GM20431 (cell line): ENCODE data around the gene CSH1.
"Not testable (repeated sequence)": the region's sequence is repeated elsewhere in the genome, so short reads cannot be mapped to it uniquely, and the experiment has no call there.

Experiments
- in situ Hi-C: fragments of 300-500 bp; cut with MseI, MboI; formaldehyde crosslinking; loops from one replicate; pipeline ENCODE4 v1.15.0; 2020; ENCODE audit warnings: low sequenced_read_pairs; ENCODE audit not compliant: unreplicated experiment

CSH1 gene

DNA sequence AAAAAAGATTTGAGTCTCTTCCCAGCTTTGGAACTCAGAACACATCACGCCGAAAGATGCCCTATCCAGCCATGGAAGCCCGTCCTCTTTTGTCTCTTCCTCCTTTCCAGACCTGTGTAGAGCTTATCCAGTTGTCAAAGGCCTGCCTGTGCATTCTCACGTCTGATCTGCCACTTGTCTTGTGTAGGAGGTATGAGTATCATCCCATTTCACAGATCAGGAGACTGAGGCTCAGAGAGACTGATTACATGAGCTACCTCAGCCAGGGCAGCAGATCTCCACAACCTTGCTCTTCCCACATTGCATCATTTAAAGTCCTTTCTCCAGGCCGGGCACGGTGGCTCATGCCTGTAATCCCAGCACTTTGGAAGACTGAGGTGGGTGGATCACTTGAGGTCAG, 21.7 kb downstream of the CSH1 start:
- in situ Hi-C loops = not testable (repeated sequence)

DNA sequence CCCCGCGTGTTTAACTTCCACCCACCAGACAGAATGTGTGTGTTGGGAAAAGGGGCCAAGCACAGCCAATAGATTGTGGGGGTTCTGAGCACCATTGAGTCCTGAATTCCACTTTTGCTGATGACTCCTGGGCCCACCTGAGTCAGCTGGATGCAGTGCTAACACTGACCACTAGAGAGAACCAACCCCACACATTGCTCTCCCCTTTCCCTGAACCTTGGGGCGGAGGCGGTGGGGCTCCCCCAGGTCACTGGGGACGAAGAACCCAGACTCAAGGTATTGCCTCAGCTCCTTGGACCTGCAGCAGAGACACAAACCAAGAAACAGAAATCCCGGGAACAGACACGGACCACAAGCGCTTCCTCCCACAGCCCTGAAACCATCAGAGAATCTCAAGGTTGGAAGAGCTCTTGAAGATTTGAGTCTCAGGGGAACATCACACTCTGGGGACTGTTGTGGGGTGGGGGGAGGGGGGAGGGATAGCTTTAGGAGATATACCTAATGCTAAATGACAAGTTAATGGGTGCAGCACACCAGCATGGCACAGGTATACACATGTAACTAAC, 22.2 kb downstream of the CSH1 start:
- in situ Hi-C loops = not testable (repeated sequence)

DNA sequence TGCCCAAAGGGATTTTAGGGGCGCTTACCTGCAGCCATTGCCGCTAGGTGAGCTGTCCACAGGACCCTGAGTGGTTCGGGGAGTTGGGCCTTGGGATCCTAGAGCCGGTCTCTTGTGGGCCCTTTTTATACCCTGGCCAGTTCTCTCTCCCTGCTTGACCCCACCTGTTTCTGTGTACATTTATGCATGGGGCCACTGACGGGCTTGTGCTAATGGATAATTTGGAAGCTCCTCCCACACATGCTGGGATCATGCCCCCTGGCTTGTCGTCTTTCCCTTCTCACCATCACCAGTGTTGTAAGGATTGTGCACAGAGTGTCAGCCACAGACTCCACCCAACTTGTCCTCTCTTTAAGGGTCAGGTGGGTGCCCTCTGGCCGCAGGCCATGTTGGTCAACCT, 22.8 kb downstream of the CSH1 start, which contains the start of gene CSH2:
Gene CSH2, minus strand, starts transcription at position 101 of the 400 bp plus-strand sequence. Its CDS starts 63 bp downstream, at position 38.
- in situ Hi-C loops = not testable (repeated sequence)

DNA sequence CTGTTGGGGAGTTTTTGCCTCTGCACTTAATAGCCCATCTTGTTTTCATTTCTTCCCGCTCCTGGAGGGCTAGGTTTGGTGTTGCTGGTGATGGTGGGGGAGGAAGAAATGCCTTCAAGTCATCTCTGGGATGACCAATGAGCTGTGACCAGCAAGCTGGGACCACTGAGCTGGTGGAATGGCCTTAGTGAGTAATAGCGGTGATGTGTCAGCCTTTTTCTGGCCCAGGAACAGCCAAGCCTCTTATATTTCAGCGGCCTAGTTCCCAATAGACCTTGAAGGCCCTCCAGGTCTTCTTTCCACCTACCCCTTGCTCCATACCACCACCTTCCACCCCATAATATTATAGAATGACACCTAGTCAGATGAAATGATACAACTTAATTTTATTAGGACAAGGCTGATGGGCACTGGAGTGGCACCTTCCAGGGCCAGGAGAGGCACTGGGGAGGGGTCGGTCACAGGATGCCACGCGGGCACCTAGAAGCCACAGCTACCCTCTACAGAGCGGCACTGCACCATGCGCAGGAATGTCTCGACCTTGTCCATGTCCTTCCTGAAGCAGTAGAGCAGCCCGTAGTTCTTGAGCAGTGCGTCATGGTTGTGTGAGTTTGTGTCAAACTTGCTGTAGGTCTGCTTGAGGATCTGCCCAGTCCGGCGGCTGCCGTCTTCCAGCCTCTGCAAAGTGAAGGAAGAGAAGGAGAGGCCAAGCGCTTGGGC, 24.6 kb downstream of the CSH1 start:
- in situ Hi-C loops = not testable (repeated sequence)

DNA sequence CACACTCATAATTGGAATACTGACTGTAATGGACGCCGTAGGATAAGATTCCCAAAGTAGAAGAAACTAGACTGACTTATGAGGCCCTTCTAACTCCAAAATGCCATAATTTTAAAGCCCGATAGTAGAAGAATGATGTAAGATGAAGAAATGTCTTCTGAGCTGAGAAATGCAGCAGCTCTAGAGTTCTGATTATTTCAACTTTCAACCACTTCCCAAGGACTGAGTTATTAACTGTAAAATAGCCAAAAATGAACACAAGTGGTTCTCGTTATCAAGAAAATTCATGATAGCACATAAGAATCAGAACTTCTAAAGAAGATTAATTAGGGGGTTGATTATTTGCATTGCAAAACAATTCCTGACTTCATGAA, 26.1 kb downstream of the CSH1 start:
- in situ Hi-C loops = not testable (repeated sequence)

DNA sequence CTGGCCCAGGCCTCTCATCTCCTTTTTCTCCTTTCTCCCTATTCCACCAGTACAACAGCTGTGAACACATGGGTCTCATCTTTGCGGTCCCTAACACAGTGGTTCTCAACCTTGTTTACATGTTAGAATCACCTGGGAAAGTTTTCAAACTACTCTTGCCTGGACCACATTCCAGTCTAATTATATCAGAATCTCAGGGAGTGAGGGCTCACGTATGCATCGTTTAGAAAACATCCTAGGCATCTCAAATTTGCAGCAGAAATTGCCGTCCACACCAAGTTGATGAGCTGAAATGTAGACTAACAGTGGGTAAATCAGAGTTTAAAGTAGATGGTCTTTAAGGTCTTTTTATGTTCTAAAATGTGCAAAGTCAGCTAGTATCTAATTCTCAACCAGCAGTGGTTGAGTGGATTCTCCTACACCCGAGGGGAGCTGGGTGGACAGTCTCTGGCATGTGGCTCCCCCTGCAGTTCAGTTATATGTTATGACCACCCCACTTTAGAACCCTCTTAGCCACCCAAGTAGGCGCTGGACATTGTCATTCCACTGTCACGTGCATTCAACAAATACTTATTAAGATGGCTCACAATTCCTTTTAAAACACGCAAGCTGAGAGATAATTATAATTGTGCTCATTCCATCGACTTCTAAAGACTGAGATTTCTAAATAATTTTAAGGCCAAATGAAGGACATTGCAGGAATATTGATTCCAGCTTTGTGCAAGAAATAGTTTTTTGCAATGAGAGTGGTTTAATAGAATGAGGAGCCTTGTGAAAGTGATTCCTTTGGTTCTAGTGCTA, 26.7 kb downstream of the CSH1 start:
- in situ Hi-C loops = not testable (repeated sequence)

DNA sequence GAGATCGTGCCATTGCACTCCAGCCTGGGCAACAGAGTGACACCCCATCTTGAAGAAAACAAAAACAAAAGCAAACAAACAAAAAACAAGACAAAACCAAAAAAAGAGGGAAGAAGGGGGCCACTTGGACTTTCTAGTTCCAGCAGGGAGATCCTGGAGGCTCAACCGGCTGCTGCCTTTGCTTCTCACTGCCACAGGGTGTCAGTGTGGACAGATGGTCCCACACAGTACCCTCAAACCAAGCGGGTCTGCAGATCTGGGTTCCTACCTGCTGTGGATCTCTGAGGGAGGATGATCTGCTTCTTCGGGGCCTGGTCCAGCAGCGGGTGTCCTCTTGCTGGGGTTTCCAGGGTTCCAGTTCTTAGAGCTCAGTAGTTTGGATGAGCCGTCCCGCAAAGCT, 29.7 kb downstream of the CSH1 start:
- in situ Hi-C loops = not testable (repeated sequence)

DNA sequence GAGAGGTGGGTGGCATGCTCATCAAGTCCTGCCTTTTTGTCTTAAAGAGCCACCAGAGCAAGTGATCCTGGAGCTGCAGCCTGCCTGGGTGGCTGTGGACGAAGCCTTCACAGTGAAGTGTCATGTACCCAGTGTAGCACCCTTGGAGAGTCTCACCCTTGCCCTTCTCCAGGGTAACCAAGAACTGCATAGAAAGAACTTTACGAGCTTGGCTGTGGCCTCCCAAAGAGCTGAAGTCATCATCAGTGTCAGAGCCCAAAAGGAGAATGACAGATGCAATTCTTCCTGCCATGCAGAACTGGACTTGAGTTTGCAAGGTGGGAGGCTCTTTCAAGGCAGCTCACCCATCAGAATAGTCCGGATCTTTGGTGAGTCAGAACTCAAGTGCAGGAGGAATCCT, 37.1 kb downstream of the CSH1 start:
- in situ Hi-C loops = no loop called here

DNA sequence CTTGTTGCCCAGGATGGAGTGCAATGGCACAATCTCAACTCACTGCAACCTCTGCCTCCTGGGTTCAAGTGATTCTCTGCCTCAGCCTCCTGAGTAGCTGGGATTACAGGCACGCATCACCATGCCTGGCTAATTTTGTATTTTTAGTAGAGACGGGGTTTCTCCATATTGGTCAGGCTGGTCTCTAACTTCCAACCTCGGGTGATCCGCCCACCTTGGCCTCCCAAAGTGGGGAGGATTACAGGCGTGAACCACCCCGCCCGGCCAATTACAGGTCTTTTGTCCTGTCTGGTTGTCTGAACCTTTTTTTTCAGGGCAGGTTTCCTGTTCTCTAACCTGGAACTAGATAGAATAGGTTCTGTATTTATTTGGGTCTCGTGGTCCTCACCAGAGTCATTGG, 39.9 kb downstream of the CSH1 start:
- in situ Hi-C loops = not testable (repeated sequence)

DNA sequence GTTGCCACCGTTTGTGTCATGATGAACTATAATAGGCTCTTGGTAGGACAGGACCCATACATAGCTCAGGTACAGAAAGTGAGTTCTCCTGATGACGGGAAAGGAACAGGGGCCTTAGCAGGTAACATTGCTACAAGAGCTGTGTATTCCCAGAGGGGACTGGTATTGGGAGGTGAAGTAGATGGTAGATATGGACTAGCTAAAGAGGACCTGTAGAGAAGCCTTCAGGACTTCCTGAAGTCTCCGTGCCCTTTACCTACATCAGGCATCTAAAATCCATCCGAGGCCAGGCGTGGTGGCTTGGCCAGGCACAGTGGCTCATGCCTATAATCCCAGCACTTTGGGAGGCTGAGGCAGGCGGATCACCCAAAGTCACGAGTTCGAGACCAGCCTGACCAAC, 41.2 kb downstream of the CSH1 start:
- in situ Hi-C loops = no loop called here

DNA sequence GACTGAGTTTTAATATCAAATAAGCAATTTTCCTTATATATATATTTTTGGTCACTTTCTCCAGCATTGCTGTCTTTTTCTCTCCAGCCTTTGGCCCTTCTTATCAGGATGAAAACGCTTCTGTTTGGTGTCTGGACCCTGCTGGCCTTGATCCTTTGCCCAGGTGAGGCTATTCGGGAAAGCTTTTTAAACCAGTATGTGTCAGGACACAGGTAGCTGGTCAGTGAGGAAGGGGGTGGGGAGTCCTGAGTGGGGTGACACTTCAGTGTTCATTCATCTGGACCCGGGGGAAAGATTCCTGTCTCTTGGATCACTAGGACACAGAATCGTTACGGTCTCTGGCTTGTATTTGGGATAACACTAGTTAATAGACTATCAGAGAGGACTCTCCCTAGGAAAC, 41.7 kb downstream of the CSH1 start:
- in situ Hi-C loops = no loop called here

DNA sequence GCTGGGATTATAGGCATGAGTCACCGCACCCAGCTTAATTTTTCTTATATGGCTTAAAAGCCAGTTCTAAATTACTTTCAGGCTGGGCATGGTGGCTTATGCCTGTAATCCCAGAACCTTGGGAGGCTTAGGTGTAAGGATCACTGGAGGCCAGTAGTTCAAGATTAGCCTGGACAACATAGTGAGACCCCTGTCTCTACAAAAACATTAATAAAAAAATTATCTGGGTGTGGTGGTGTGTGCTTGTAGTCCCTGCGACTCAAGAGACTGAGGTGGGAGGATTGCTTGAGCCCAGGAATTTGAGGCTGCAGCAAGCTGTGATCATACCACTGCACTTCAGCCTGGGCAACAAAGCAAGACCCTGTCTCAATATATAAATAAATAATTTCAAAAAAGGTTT, 43.1 kb downstream of the CSH1 start:
- in situ Hi-C loops = no loop called here

DNA sequence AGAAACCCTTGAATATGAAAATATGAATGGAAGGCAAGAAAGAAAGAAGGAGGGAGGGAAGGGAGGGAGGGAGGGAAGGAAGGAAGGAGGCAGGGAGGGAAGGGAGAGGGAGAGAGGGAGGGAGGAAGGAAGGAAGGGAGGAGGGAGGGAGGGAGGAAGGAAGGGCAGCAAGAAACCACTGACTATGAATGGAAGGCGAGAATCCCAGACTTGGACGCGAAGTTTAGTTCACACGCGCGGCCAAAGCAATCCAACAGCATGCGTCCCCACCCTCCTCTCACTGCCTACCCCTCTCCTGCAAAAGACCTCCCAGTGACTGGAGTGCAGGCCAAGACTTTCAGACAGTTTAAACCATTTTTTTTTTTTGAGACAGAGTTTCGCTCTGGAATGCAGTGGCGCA, 46.0 kb downstream of the CSH1 start:
- in situ Hi-C loops = no loop called here

DNA sequence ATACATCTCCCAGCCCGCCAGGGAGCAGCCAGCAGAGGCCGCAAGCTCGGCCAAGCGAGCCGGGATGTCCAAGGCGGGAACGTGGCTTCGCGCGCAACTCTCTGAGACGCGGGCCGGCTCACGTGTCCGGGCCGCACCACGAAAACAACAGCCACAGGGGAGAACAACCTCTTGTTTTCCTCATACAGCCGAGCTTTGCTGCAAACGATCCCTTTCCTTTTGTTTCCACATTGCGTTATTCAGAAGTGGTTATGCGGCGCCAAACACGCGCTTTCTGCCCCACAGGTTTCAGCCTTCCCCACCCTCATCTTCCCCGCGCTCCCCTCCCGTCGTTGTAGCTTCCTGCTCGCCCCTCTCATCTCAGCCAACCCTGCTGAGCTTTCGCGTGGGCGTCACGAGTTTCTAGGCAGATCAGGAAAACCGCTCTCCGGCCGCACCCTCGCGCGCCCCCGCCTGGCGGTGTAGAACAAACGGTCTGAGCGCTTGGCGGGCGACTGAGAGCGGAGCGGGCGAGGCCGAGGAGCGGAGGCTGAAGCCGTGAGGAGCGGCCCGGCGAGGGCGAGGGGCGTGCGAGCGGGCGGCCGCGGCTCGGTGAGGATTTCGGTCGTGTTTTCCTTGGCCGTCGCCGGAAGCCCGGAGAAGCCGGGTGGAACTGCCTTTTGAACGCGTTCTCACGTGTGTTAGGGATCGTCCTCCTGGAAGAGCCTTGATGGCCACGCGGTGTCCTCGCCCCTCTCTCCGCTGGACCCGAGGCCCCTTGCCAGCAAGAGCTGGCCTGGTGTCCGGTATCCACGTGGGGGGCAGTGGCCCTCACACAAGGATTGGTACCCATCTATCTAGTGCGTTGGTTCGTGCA, 47.3 kb downstream of the CSH1 start:
- in situ Hi-C loops = loop anchor here (25.0 kb wide), 1 partner anchor 412 kb away; the partner anchor contains the start of gene CYB561

DNA sequence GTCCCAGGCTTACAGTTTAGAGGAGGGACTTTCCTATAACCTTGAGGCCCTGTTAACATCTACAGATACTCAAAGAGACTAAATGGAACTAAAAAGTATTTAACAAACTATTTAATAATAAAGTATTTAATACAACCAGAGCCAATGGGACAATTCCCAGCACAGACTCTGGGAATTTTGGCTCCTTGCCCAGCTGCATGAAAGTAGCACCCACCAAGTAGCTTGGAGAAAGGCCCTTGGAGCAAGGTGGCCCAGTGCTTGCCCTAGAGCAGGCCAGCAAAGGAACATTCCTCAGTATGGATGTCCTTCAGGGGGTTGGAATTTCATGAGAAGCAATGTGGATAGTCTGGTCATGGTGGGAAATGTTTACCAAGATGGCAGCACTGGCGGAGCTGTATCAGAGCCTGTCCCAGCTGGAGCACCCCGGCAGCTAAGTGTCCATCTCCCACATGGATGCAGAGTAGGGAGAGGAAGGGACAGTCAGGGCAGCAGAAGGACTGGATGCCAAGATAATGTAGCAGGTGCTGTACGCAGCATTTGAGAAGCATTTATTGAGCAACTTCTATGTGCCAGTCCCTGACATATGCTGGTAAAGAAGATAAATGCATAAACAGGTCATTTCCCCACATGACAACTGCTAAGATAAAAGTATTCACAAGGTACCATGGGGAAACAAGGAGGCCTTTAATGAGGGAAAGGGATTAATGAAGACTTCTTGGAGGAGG, 48.7 kb downstream of the CSH1 start:
- in situ Hi-C loops = loop anchor here (25.0 kb wide), 1 partner anchor 410 kb away; the partner anchor contains the start of gene CYB561

DNA sequence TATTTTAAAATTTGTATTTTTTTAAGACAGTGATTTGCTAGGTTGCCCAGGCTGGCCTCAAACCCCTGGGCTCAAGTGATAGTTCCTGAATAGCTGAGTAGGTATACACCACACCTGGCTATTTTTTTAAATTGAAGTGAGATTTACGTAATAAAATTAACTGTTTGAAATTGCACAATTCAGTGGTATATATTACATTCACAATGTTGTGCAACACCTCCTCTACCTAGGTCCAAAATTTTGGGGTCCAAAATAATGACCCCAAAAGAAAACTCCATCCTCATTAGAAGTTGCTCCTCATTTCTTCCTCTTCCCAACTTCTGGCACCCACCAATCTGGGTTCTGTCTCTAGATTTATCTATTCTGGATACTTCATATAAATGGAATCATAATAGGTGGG, 50.9 kb downstream of the CSH1 start:
- in situ Hi-C loops = loop anchor here (25.0 kb wide), 1 partner anchor 408 kb away; the partner anchor contains the start of gene CYB561
